Liver (tissue), 3 donors: ENCODE data around the gene PPP6C.

Source experiments
- FOXA1 ChIP-seq: IDR thresholded peaks from 2 replicates; pipeline ENCODE4 v1.6.1; 2016; ENCODE audit warnings: antibody characterized with exemption
- GABPA ChIP-seq, 2 donors: IDR thresholded peaks in 1 of 2; conservative IDR thresholded peaks in 1 of 2; 2 replicates each; pipeline ENCODE4 v1.6.1; 2016; ENCODE audit warnings: antibody characterized with exemption in 2 of 2, mild to moderate bottlenecking in 1 of 2, moderate library complexity in 1 of 2
- JUND ChIP-seq, 2 donors: IDR thresholded peaks; 2 replicates each; pipeline ENCODE4 v1.6.1; 2016; ENCODE audit warnings: antibody characterized with exemption in 2 of 2
- RAD21 ChIP-seq, 2 donors: IDR thresholded peaks; 2 replicates each; pipeline ENCODE4 v1.6.1; 2016; ENCODE audit warnings: antibody characterized with exemption in 2 of 2, mild to moderate bottlenecking in 2 of 2
- RXRA ChIP-seq, 2 donors: IDR thresholded peaks; 2 replicates each; pipeline ENCODE4 v1.6.1; 2017 to 2018; ENCODE audit warnings: antibody characterized with exemption in 2 of 2, mild to moderate bottlenecking in 1 of 2
- SP1 ChIP-seq: IDR thresholded peaks from 2 replicates; pipeline ENCODE4 v1.6.1; 2018; ENCODE audit warnings: antibody characterized with exemption, mild to moderate bottlenecking
- TAF1 ChIP-seq: conservative IDR thresholded peaks from 2 replicates; pipeline ENCODE4 v1.6.1; 2016; ENCODE audit warnings: antibody characterized with exemption, mild to moderate bottlenecking
- TF ChIP-seq, protein P1 (sequence below): IDR thresholded peaks from 2 replicates; pipeline ENCODE4 v1.6.1; 2016; ENCODE audit warnings: antibody characterized with exemption
- TF ChIP-seq, protein P2 (sequence below): IDR thresholded peaks from 2 replicates; pipeline ENCODE4 v1.6.1; 2016; ENCODE audit warnings: antibody characterized with exemption
- TF ChIP-seq, protein P3 (sequence below): fragments of 150-350 bp; IDR thresholded peaks from 2 replicates; pipeline ENCODE4 v1.5.1; 2017; ENCODE audit warnings: improper control_type of control experiment, low read depth, low read length; ENCODE audit not compliant: missing input control
- TF ChIP-seq, protein P4 (sequence below): IDR thresholded peaks from 2 replicates; pipeline ENCODE4 v1.6.1; 2016; ENCODE audit warnings: antibody characterized with exemption, mild to moderate bottlenecking
- donor health status: healthy.
- donor health status: healthy.

DNA sequence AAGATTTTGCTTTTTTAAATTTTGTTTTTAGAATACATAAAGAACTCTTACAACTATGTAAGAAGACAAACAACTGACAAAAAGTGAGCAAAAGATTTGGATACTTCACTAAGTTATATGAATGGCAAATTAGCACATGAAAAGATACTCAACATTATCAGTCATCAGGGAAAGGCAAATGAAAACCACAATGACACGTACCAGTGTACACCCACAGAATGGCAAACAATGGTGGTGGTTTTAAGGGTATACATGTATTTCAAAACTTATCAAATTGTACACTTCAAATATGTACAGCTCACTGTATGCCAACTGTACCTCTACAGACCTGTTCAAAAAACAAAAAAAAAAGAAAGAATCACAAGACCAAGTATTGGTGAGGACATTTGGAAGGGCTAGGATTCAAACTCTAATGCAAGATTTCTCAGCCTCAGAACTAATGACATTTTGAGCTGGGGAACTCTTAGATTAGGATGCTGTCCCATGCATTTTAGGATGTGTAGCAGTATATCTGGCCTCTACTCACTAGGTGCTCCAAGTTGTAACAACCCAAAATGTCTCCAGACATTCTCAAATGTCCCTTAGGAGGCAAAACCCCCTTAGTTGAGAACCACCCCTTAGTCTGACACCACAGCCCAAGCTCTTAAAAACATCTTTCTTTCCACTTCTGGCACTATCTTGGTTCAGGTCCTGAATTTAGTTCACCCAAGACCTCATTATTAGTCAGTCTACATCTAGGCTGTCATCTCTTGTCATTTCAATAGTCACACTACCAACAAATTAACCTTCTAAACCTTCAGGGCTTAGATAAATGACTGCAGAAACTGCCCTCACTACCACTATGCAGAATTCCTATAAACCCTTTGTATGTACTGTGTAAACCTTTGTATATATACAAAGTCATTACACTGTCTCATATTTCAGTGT is 55.9 kb downstream of the PPP6C start:
- no peak for TF ChIP-seq RXRA (IDR thresholded peaks at IDR 0.05)
- no peak for TF ChIP-seq GABPA (IDR thresholded peaks at IDR 0.05 in 1 of 2, conservative IDR thresholded peaks at IDR 0.05 in 1 of 2)
- TF ChIP-seq, protein P1, sequence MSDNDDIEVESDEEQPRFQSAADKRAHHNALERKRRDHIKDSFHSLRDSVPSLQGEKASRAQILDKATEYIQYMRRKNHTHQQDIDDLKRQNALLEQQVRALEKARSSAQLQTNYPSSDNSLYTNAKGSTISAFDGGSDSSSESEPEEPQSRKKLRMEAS, result no peak
- TF ChIP-seq, protein P2, sequence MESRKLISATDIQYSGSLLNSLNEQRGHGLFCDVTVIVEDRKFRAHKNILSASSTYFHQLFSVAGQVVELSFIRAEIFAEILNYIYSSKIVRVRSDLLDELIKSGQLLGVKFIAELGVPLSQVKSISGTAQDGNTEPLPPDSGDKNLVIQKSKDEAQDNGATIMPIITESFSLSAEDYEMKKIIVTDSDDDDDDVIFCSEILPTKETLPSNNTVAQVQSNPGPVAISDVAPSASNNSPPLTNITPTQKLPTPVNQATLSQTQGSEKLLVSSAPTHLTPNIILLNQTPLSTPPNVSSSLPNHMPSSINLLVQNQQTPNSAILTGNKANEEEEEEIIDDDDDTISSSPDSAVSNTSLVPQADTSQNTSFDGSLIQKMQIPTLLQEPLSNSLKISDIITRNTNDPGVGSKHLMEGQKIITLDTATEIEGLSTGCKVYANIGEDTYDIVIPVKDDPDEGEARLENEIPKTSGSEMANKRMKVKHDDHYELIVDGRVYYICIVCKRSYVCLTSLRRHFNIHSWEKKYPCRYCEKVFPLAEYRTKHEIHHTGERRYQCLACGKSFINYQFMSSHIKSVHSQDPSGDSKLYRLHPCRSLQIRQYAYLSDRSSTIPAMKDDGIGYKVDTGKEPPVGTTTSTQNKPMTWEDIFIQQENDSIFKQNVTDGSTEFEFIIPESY, result no peak
- no peak for TF ChIP-seq SP1
- TF ChIP-seq, protein P3, sequence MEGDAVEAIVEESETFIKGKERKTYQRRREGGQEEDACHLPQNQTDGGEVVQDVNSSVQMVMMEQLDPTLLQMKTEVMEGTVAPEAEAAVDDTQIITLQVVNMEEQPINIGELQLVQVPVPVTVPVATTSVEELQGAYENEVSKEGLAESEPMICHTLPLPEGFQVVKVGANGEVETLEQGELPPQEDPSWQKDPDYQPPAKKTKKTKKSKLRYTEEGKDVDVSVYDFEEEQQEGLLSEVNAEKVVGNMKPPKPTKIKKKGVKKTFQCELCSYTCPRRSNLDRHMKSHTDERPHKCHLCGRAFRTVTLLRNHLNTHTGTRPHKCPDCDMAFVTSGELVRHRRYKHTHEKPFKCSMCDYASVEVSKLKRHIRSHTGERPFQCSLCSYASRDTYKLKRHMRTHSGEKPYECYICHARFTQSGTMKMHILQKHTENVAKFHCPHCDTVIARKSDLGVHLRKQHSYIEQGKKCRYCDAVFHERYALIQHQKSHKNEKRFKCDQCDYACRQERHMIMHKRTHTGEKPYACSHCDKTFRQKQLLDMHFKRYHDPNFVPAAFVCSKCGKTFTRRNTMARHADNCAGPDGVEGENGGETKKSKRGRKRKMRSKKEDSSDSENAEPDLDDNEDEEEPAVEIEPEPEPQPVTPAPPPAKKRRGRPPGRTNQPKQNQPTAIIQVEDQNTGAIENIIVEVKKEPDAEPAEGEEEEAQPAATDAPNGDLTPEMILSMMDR, result no peak
- TF ChIP-seq JUND (IDR thresholded peaks at IDR 0.05), result no peak
- no peak for TF ChIP-seq TAF1
- TF ChIP-seq RAD21 (IDR thresholded peaks at IDR 0.05), result no peak
- TF ChIP-seq FOXA1, result no peak
- TF ChIP-seq, protein P4, sequence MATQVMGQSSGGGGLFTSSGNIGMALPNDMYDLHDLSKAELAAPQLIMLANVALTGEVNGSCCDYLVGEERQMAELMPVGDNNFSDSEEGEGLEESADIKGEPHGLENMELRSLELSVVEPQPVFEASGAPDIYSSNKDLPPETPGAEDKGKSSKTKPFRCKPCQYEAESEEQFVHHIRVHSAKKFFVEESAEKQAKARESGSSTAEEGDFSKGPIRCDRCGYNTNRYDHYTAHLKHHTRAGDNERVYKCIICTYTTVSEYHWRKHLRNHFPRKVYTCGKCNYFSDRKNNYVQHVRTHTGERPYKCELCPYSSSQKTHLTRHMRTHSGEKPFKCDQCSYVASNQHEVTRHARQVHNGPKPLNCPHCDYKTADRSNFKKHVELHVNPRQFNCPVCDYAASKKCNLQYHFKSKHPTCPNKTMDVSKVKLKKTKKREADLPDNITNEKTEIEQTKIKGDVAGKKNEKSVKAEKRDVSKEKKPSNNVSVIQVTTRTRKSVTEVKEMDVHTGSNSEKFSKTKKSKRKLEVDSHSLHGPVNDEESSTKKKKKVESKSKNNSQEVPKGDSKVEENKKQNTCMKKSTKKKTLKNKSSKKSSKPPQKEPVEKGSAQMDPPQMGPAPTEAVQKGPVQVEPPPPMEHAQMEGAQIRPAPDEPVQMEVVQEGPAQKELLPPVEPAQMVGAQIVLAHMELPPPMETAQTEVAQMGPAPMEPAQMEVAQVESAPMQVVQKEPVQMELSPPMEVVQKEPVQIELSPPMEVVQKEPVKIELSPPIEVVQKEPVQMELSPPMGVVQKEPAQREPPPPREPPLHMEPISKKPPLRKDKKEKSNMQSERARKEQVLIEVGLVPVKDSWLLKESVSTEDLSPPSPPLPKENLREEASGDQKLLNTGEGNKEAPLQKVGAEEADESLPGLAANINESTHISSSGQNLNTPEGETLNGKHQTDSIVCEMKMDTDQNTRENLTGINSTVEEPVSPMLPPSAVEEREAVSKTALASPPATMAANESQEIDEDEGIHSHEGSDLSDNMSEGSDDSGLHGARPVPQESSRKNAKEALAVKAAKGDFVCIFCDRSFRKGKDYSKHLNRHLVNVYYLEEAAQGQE, result no peak
